NOMO-1 treated with DMSO at 0.1 percent for 48 hours (cell line): ENCODE measurements around the gene MYL3.
A peak's percentile ranks its signal among the peaks of the same experiment; 100 is the strongest.

ENCODE experiments used
- DNase-seq: peaks from one replicate; lab custom pipeline; 2025; ENCODE audit not compliant: unreplicated experiment; lab: John Stamatoyannopoulos, UW

Gene MYL3

DNA sequence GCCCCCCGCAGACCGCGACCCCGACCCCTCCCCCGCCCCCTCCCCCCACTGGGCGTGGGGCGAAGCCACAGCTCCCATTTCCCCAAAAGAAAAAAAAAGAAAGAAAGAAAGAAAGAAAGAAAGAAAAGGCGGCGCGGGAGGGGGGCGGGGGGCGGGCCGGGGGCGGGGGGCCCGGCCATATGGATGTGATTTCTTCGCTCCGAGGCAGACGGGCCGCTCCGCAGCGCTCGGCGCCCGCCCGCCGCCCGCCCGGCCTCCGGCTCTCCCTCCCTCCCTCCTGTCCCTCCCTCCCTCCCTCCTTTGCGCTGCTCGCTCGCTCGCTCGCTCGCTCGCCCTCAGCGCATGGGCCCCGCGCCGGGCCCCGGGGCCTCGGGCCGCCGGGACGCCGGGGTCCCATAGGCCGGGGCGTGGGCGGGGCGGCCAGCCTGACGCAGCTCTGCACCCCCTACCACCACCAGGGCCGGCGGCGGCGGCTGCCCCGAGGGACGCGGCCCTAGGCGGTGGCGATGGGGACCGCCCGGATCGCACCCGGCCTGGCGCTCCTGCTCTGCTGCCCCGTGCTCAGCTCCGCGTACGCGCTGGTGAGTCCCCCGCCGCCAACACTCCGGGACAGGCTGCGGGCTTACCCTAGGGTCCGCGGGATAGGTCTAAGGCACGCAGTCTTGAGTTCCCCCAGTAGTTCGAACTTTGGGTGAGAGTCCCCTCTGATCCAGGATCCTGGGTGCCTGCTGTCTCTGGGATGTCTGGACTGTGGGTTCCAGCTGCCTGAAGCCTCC is 20.0 kb upstream of the MYL3 start:
- DNase-seq: no peak

- DNase-seq: no peak
Measured at GRCh38 chr3:46882377-46883053, 19.3 kb upstream of the MYL3 start.

DNA sequence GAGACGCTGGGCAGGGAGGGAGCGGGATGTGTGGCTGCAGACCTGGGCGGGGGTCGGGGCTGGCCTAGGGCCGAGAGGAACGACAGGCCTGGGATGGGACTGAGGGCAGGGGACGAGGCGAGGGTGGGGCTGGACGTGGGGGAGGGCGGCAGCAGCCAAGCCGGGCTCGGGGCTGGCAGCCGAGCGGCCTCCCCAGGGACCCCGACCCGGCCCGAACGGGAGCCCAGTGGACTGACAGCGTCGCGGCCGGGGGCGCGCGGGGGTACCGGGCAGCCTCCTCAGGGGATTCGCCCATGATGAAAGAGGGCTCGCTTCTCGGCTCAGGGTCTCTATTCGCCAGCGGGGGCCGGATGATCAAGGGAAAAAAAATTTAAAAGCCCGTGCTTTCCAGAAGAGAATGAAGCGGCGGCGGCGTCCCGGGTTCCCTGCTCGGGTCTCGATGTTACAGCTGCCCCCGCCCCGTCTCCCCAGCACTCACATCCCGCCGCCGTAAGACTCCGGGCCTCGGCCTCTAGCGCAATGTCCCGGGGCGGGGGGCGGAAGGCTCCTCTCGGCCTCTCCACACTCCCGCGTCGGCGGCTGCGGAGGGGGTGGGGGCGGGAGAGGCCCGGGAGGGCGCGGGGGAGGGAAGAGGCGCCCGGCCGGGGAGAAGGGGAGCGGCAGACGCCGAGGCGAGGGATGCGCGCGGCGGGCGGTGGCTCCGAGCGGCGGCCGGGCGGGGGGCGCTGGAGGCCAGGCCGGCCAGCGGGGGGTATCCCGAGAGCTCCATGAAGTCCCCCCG is 18.5 kb upstream of the MYL3 start:
- DNase-seq: no peak

DNA sequence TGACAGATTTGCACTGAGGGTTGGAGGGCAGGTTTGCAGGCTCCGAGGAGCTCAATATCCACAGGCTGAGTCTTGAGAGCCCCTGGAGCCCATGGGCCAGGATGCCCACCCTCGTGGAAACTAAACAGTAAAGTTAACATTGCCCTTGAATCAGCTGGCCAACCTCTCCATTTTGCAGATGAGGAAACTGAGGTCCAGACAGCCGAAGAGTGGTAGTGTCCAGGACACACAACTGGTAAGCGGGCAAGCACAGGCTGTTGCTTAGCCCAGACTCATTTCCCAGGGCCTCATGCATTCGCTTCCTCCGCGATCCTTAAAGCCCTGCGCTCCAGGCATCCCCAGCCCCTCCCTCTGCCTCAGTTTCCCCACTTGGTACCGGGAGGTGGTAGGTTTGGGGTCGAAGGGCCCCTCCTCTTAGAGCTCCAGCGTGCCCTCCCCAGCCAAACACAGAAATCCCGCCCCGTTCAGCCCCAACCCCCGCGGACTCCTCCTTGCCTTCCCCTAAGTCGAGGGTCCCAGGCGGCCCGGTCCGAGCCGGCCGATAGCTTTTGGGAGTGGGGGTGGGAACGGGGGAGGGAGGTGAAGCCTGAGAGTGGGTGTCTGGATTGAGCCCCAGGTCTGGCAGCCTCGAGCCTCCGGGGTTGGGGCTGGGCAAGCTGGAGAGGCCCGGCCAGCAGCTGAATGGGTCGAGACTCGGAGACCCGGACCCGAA is 17.8 kb upstream of the MYL3 start:
- DNase-seq: no peak

GRCh38 chr3:46878781-46879436 is 15.7 kb upstream of the MYL3 start:
- DNase-seq: no peak

- no peak for DNase-seq
Measured at GRCh38 chr3:46877406-46878125, 14.3 kb upstream of the MYL3 start, which contains the start of gene PTH1R. Gene PTH1R (plus strand): TSS chr3:46877721. CDS start chr3:46883560, 5,839 bp downstream.

- no peak for DNase-seq
Measured at GRCh38 chr3:46876313-46877300, 13.4 kb upstream of the MYL3 start.

- no peak for DNase-seq
Measured at GRCh38 chr3:46875560-46875959, 12.3 kb upstream of the MYL3 start.

DNA sequence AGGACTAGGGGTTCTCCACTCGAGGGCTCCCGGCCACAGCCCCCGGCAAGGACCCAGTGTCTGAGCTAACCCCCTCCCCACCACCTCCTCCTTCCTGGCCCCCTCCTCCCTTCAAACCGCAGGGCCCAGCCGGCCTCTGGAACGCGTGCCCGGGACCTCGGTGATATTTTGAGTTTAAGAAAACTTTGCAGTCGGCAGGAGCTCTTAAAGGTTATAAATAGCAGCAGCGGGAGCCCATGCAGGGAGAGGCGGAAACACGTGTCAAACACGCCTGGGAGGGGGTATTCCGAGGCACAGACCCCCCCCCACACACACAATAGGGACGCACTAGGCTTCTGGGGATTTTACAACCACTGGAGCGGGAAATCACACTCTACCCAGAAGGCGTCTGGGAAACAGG is 11.2 kb upstream of the MYL3 start:
- no peak for DNase-seq

- DNase-seq: no peak
Measured at GRCh38 chr3:46873521-46873920, 10.3 kb upstream of the MYL3 start.

DNA sequence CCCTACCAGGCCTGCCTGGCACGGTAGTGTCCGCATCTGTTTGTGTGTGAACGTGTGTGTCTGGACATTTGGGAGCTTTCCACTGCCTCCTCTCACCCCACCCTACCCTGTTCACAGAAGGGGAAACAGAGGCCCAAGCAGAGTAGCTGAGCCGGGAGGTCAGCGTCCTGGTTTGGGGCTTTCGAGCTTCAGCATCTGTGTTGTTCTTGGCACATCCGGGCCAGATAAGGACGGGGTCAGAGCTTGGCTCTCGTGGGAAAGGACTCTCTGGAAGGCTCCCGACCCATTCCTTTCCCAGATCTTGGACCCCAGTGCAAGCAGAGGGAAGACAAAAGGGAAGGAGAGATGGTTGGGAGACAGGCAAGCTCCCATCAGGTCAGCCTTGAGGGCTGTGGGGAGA is 8.0 kb upstream of the MYL3 start:
- DNase-seq: no peak

GRCh38 chr3:46870651-46871050 is 7.4 kb upstream of the MYL3 start:
- no peak for DNase-seq

- DNase-seq: no peak
Measured at GRCh38 chr3:46869440-46869839, 6.2 kb upstream of the MYL3 start.

GRCh38 chr3:46868948-46869347 is 5.7 kb upstream of the MYL3 start:
- DNase-seq: no peak

DNA sequence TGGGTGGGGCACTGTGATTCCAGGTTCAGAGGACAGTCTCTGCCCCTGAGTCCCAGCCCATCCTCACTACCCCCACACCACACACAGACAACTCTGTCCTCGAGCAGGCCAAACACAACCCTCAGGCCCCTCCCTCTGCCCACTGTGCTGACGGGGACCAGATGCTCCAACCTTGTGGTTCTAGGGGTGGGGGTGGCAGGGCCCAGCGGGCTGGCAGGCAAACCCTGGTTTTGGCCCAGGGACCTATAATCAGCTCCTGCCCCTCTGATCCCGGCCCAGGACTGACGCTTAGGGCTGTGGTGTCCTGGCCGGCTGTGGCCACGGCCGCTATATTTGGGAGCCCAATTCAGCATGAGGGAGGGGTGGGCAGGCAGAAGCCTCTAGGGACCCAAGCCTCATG is 5.0 kb upstream of the MYL3 start:
- DNase-seq: no peak

GRCh38 chr3:46867550-46867898 is 4.3 kb upstream of the MYL3 start:
- DNase-seq: no peak

DNA sequence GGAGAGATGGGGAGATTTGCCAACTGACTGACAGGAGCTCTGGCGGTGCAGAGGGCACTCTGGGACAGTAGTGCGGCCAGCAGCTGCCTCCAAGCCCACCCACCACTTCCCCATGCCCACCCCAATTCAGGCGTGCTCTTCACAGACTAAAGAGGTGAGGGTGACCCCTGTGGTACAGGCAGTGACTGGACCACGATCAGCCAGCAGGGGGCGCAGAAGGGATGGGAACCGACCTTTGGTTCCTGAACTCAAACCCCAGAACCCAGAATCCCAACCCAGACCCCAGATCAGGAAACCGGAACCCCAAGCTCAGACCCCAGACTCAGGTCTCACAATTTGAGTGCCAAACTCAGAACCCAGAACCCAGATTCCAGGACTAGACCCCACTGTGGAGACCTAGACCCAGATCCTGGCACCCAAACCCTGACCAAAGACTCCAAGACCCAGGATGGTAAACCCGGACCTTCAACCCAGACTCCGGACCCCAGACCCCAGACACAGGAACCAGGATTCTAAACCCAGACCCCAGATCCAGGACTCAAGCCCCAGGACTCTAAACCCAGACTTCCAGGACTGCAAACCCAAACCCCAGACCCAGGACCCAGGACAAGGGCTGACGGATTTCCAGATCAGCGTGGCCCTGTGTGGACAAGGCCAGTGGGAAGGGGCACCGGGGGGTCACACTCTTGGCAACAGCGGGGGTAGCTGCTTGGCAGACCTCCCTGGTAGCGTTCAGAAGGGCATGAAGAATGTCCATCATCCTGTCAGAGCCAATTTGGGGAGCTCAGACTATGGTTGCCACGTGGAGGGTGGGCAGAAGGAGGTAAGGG is 3.7 kb upstream of the MYL3 start:
- DNase-seq: peak; percentile 40

GRCh38 chr3:46866032-46866595 is 2.9 kb upstream of the MYL3 start:
- no peak for DNase-seq
